ENCODE results near the gene DRGX.

DRGX gene

GRCh38 chr10:49318755-49319154 lies 77.1 kb downstream of the DRGX start:
- DNase-seq (ENCODE audit: low read depth): no peak

- DNase-seq (ENCODE audit: low read depth): no peak
These were observed 77.9 kb downstream of the DRGX start for GRCh38 chr10:49318028-49318427.

GRCh38 chr10:49314806-49315205 lies 81.1 kb downstream of the DRGX start:
- no peak for DNase-seq (ENCODE audit: low read depth)
